Measurements from ENCODE around the gene ZPR1. TPM values are rescaled to one million over a fixed set of nuclear protein-coding genes. Genes with fewer than 3 reads are reported as not detected.

Gene ZPR1
- total RNA-seq, 1 donor from 2014 or later, result 67.8 TPM

DNA sequence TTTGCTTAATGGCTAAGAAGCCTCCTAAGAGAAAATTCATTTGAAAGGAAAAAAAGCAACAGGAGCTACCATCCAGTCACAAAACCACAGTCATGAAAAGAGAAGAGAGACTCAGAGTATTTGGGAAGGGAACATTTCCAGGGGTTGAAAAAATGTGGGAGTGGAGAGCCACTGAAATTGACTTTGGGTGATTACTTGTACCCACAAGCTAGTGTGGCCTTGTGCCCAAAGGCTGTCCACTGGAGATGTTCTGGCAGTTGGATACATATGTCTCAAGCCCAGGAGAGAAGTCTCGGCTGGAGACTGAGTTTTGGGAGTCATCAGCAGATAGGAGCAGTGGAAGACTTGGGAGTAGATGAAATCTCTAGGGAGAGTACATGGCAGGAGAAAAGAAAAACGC lies 7.0 kb upstream of the ZPR1 start:
- intact Hi-C loops (cut with micrococcal nuclease), result no loop called here

DNA sequence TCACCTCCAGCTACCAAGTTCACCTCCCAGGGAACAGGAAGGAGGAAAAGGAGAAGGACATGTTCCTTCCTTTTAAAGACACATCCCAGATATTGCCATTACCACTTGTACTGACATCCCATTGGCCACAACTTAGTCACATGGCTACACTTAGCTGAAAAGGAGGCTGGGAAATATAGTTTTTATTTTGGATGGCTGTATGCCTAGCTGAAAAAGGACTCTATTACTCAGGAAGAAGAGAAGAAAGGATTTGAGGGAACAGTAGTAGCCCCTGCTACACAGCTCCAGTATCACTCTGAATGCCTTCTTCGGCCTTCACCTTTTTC lies 5.9 kb upstream of the ZPR1 start:
- intact Hi-C loops (cut with micrococcal nuclease), result no loop called here

DNA sequence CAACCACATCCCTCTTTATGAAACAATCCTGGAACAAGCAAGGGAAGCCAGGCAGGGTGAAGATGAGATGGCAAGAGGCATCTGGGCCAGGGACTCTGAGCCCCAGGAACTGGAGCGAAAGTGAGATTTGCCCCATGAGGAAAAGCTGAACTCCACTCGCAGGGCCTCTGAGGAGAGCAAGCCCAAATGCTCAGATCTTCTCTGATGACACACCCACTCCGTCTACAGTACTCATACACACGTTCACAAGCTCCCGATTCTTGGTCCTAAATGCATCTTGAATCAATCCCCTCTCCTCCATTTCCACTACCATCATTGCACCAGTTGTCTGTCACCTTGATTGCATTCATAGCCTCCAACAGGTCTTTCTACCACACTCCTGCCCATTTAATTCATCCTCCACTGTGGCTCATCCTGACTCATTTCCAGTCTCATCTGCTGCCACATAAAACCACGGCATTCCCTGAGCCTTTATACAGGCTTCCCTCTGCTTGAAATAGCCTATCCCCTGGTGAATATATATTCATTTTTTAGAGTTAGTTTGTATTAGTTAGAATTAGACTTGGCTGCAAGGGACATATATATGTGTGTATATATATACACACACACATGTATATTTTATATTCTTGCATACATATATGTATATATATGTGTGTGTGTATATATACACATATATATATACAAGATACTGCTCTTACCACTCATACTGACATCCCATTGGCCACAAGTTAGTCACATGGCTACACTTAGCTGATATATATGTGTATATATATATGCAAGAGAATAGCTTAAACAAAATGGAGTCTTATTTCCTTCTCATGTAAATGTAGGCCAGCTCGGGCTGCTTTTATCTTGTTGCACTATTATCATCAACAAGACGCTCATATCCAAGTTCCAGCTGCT lies 5.3 kb upstream of the ZPR1 start:
- intact Hi-C loops (cut with micrococcal nuclease), result no loop called here

DNA sequence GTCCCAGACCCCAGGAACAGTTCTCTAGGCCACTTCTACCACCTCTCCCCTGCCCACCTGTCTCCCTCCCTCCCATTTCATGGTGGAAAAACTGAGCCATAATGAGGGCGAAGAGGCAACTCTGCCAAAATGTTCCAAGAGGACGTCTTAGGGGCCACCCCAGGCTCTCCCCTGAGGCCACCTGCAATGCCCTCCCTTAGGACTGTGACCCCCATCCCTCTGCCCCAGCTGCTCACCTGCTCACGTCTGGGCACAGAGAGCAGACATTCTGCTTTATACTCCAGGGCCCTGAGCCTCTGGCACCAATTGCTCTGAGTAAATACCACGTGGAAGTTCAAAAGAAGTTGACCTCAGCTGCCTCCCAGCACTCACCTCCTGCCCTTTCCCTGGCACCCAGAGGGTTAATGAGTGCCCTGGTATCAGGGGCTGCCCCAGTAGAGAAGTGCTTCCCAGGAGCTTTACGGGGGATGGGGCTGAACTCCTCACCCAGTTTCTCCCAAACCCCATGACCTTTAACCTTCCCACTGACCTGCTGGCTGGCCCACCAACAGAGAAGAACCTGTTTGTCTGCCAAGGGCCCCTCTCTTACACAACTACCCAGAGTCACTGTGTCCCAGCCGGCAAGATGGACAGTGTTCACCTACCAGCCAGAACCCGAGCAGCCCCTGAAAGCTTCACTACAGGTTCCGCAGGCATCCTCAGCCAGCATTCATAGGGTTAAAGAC lies 4.5 kb upstream of the ZPR1 start:
- intact Hi-C loops (cut with micrococcal nuclease), result no loop called here

- intact Hi-C loops (cut with micrococcal nuclease), result loop anchor here (1.0 to 2.0 kb wide), 3 partner anchors 45 to 315 kb away; no protein-coding TSS in a partner anchor
These were observed 4.0 kb upstream of the ZPR1 start, which contains the start of gene APOA5 for GRCh38 chr11:116791813-116792143. TSS of gene APOA5 (minus strand) at chr11:116791879. CDS start at chr11:116791860, 19 bp downstream.

GRCh38 chr11:116791002-116791812 lies 3.4 kb upstream of the ZPR1 start:
- intact Hi-C loops (cut with micrococcal nuclease), result loop anchor here (1.0 to 2.0 kb wide), 3 partner anchors 45 to 315 kb away; no protein-coding TSS in a partner anchor

DNA sequence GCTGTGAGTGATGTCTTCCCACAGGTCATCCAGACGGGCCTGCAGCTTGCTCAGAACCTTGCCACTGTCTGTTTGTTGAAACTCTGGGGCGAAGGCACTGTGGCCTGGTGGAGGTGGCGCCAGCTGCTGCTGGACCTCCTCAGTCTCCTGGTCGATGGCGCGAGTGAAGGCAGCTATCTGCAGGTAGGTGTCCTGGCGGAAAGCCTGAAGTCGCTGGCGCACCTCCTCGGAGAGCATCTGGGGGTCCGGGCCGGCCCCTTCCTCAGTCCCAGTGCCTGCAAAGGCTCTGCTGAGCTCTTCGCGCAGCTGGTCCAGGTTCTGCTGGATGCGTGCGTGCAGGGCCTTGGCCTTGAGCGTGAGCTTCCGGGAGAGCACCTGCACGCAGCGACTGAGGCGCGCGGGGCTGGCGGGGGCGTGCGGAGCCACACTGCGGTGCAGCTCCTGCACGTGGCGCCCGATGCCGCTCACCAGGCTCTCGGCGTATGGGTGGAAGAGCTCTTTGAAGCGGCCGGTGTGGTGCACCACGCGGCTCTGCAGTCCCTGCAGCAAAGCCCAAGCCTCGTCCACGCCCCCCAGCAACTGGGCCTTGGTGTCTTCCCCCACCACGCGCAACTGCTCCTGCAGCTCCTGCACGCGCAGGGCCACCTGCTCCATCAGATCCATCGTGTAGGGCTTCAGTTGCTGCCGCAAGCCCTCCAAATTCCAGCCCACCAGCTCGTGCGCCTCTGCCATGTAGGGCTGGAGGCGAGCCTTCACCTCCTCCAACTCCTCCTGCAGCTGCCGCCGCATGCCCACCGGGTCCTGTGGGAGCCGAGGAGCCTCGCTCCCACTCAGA lies 2.6 kb upstream of the ZPR1 start:
- intact Hi-C loops (cut with micrococcal nuclease), result loop anchor here (1.0 to 2.0 kb wide), 3 partner anchors 46 to 316 kb away; no protein-coding TSS in a partner anchor

- intact Hi-C loops (cut with micrococcal nuclease), result loop anchor here (1.0 to 10.0 kb wide), 4 partner anchors 16 to 443 kb away; partner anchors contain the start of genes PCSK7 and RNF214
These were observed 1.2 kb upstream of the ZPR1 start for GRCh38 chr11:116788975-116789374.

DNA sequence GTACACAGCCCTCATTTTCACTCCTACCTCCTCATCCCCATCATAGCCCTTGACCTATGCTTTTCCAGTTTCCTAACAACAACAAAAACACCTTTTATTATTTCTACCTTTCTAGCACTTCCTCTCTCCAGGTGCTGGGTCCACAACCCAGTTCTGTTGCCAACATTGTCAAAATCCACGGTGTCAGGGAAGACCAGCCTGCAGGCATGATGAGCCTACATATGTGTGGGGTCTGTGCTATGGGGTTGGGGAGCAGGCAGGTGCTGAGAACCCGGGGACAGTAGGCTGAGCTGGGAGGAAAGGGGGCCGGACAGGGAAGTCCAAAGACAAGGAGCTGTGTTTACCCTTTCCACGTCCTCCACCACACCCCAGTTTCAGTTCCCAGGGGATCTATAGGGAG lies 711 bp upstream of the ZPR1 start:
- intact Hi-C loops (cut with micrococcal nuclease), result loop anchor here (1.0 to 10.0 kb wide), 4 partner anchors 15 to 444 kb away; partner anchors contain the start of genes PCSK7 and RNF214

DNA sequence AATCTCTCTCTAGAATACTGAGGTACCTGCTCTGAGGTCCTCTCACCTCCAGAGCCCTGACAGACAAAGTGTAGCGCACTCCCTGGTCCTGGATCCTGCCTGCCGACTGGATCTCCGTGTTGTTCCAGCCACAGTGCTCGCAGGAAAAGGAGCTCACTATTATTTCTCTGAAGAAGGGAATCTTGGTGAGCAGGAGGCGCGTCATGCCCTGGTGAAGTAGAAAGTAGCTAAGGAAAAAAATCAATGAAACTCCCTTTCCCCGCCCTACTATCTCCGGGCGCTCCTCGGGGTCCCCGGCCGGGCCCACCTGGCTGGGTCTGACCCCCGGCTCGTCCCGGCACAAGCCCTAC lies 412 bp downstream of the ZPR1 start:
- intact Hi-C loops (cut with micrococcal nuclease), result loop anchor here (5.0 to 10.0 kb wide), 2 partner anchors 237 to 445 kb away; partner anchors contain the start of genes PCSK7 and RNF214

DNA sequence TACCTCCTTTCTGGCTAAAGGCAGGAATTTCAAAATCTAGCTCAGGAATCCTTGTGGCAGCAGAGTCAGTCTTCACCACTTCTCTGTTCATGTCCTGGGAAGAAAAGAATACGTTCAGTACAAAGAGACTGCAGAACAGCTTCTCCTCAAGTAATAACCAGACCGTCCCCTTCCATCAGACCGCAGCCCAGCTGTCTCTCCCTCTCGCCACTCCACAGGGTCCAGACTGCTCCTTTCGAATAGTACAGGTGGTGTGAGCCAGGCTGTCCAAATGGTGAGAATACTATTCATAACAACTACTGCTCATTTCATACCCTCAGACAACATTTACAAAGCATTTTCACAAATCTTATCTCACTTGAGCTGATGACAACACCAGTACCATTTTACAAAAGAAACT lies 857 bp downstream of the ZPR1 start:
- intact Hi-C loops (cut with micrococcal nuclease), result loop anchor here (5.0 to 10.0 kb wide), 2 partner anchors 238 to 445 kb away; partner anchors contain the start of genes PCSK7 and RNF214

GRCh38 chr11:116786326-116786725 lies 1.5 kb downstream of the ZPR1 start:
- intact Hi-C loops (cut with micrococcal nuclease), result loop anchor here (5.0 to 10.0 kb wide), 2 partner anchors 238 to 446 kb away; partner anchors contain the start of genes PCSK7 and RNF214

GRCh38 chr11:116782728-116783127 lies 5.1 kb downstream of the ZPR1 start:
- intact Hi-C loops (cut with micrococcal nuclease), result loop anchor here (10.0 kb wide), 1 partner anchor 242 kb away; no protein-coding TSS in a partner anchor

- intact Hi-C loops (cut with micrococcal nuclease), result no loop called here
These were observed 9.3 kb downstream of the ZPR1 start for GRCh38 chr11:116778556-116778955.

DNA sequence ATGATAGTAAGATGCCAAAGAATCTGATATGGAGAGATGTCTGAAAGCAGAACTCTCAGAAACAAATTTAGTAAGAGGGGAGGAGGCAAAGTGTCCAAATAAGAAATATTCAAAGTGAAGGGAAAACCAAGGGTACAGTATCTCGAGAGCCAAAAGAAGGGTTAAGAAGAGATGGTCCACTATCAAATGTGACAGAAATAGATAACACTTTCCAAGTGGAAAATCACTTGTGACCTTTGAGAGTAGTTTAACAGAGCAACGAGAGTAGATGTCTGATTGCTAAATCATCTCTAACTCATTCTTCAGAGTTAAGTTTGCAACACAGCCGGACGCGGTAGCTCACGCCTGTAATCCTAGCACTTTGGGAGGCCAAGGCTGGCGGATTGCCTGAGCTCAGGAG lies 10.8 kb downstream of the ZPR1 start:
- intact Hi-C loops (cut with micrococcal nuclease), result no loop called here

DNA sequence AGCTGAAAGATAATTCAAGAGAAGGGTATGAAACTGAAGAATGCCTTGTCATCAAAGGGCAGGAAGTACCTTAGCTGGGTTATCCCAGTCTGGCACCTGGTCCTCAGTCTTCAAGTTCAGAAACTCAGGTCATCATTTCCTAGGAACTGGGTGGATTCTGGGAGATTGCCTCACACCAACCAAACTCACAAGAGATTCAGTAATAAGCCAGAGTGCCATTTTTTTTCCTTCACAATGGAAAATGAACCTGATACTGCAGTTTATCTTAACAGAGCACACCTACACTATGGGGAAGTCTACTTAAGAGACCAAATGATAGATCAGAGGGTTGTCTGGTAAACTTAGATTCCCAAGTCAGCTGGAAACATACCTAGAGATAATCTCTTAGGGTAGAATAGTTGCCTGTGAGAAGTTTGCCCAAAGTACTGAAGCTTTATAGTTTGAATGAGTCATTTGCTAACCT lies 11.3 kb downstream of the ZPR1 start:
- intact Hi-C loops (cut with micrococcal nuclease), result no loop called here

GRCh38 chr11:116775975-116776374 lies 11.8 kb downstream of the ZPR1 start:
- intact Hi-C loops (cut with micrococcal nuclease), result no loop called here

- intact Hi-C loops (cut with micrococcal nuclease), result loop anchor here (5.0 kb wide), 3 partner anchors 323 to 553 kb away; partner anchors contain the start of genes CEP164, PCSK7, RNF214 and SIK3
These were observed 13.2 kb downstream of the ZPR1 start for GRCh38 chr11:116774661-116775060.

DNA sequence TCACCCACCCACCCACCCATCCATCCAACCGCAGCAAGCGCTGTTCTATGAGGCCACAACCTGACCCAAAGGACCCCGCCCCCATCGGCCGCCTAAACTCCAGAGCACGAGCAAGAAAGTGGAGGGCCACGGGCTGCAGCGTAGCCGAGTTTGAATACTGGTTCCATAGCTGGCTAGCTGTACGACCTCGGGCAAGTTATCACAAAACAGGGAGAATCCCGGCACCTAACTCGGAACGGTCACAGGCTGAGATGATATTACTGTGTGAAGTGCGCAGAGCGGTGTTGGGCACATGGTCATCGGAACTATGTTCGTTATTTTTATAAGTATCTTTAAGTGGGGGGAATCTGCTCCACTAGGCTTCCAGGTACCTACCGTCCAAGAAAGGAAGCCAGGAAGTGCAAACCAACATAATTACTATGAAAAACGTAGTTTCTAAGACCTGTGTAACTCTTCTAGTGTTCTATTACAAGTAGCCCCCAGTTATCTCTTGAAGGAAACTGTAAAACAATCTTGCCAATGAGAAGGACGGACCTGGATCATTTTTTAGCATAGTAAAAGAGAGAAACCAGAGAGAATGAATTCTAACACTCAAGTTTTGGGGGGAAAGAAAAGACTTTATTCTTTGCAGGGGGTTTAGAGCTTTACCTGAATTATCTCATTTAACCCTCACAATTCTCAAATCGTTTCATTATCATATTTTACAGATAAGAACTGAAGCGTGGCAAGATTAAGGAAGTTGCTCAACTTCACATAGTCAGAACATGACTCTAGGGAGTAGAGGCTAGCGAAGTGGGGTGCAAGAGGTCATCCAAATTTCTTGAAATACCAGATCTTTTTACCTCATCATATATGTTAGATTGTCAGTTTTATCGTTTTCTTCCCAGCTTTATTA lies 14.4 kb downstream of the ZPR1 start:
- intact Hi-C loops (cut with micrococcal nuclease), result loop anchor here (1.0 to 5.0 kb wide), 5 partner anchors 15 to 554 kb away; partner anchors contain the start of genes CEP164, PCSK7, RNF214 and SIK3

Data from T-helper 2 cell treated with Interferon-gamma antibody and Interleukin-4, amounts not matched to agents 100 ng/mL and 5 ng/mL, for 36 hours (primary cell).